SHP77 treated with DMSO at 0.1 percent for 48 hours (cell line): ENCODE results near the gene STEAP3.

Source experiments
- DNase-seq: peaks from one replicate; lab custom pipeline; 2025; lab: John Stamatoyannopoulos, UW

Gene STEAP3

GRCh38 chr2:119292226-119292625 lies 68.6 kb downstream of the STEAP3 start:
- peak; percentile 4 for DNase-seq

DNA sequence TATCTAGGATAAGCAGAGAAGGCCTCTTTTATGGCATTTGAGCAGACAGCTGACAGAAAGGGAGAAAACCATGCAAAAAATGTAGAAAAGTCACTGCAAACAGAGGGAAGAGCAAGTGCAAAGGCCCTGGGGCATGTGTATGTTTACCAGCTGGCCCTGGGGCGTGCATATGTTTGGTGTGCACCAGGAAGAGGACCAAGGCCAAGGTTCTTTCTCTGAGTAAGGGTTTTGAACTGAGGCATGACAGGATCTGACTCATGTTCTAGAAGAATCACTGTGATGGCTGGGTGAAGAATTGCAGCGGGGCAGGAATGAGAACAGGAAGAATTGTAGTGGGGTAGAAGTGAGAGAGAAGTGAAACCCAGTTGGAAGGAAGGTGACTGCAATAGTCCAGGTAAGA lies 69.6 kb downstream of the STEAP3 start:
- no peak for DNase-seq

GRCh38 chr2:119293900-119294299 lies 70.3 kb downstream of the STEAP3 start:
- no peak for DNase-seq

- no peak for DNase-seq
These were observed 71.0 kb downstream of the STEAP3 start for GRCh38 chr2:119294671-119295070.

GRCh38 chr2:119295688-119296375 lies 72.2 kb downstream of the STEAP3 start:
- DNase-seq = no peak

- DNase-seq = no peak
These were observed 77.8 kb downstream of the STEAP3 start for GRCh38 chr2:119301413-119301812.

GRCh38 chr2:119304847-119305246 lies 81.2 kb downstream of the STEAP3 start:
- DNase-seq = no peak

GRCh38 chr2:119305497-119306195 lies 82.0 kb downstream of the STEAP3 start:
- DNase-seq = no peak

GRCh38 chr2:119306196-119306590 lies 82.6 kb downstream of the STEAP3 start:
- DNase-seq = no peak

DNA sequence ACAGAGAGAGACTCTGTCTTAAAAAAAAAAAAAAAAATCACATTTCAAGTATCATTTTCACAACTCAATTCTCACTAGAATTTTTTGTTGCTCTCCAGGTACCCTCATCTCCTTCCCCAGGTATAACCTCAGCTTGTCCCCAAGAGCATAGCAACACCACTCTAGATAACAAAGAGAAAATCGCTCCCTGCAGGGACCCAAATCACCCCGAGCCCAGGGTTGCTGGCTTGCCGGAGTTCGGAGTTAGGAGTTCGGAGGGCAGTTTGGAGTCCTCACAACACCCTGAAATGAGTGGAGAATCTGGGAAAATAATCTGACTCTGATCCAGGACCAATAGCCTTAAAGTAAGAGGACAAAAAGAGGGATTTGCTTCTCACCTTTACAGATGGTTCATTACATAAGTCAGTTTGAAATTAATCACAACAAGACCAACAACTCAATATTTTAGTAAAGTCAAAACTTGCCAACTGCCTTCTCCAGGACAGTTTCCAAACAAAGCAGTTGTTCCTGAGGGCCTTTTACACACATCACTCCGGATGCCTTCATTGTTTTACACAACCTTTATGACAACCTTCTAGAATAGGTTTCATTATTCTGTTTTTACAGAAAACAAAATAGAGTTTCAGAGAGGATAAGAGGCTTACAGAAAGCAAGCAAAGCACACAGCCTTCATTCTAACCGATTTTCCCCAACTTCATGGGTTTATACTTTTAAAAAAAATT lies 83.9 kb downstream of the STEAP3 start:
- no peak for DNase-seq

GRCh38 chr2:119308793-119309330 lies 85.2 kb downstream of the STEAP3 start:
- no peak for DNase-seq

DNA sequence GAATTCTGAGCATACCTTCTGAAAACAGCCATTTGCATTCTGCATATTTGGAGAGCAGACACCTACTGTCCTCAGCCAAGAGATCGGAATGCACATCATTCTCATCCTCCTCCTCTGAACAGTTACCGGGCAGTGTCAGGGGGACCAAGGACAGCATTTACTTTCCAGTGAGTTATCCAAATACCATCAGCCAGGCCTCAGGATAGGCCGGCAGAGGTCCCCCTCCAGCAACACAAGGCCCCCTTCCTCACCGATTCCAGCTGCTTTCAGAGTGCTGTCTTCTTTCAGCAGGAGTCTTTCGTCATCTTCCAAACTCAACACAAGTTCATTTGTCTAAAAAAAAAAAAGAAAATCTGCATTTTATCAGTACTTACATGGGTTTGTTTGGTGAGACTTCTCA lies 87.7 kb downstream of the STEAP3 start:
- DNase-seq = no peak

DNA sequence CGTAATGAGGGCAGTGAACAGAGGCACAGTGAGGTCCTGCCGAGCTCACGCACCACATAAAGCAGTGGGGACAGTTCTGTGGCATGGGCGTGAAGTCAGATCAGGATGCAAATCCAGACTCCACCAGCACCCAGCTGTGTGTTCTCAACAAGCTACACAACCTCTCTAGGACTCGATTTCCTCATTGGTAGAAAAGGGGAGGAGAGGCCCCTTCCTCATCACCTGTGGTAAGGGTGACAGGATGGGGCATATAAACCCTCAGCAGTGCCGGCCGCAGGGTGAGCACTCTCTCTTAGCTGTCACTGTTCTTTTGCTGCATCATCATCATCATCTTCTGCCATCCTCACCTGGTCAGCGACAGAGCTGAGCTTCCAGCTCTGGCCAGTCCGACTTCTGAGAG lies 88.2 kb downstream of the STEAP3 start:
- no peak for DNase-seq
